ENCODE measurements around the gene SCN2B. TPM values are rescaled to one million over a fixed set of nuclear protein-coding genes. Genes with fewer than 3 reads are reported as not detected.
"Not testable (repeated sequence)": the region's sequence is repeated elsewhere in the genome, so short reads cannot be mapped to it uniquely, and the experiment has no call there.

The SCN2B gene
- total RNA-seq, 1 donor from 2014 or later: 0.39 TPM

GRCh38 chr11:118198370-118198769 lies 21.9 kb upstream of the SCN2B start:
- Mint-ChIP-seq H3K9me3 (ENCODE audit: unreplicated experiment) (no peaks in the 10 kb centered on the region), H3K4me3 (ENCODE audit: unreplicated experiment) (peak overlapping the region; percentile 22), H3K4me1 (ENCODE audit: low read depth, unreplicated experiment) (no peaks in the 10 kb centered on the region), H3K36me3 (ENCODE audit: unreplicated experiment) (no peaks in the 10 kb centered on the region), H3K27ac (ENCODE audit: unreplicated experiment) (no peak overlapping the region), H3K27me3 (ENCODE audit: unreplicated experiment) (no peaks in the 10 kb centered on the region)
- DNase-seq: peak; percentile 87
- peak; percentile 80 for TF ChIP-seq CTCF (IDR thresholded peaks at IDR 0.05; ENCODE audit: partially characterized antibody, unreplicated experiment)

GRCh38 chr11:118194835-118195627 lies 18.6 kb upstream of the SCN2B start:
- H3K9me3 Mint-ChIP-seq (ENCODE audit: unreplicated experiment): peaks cover 4% of the 10 kb centered on the region
- no peak for TF ChIP-seq CTCF (IDR thresholded peaks at IDR 0.05; ENCODE audit: partially characterized antibody, unreplicated experiment)
- peaks cover 14% of the 10 kb centered on the region for H3K36me3 Mint-ChIP-seq (ENCODE audit: unreplicated experiment)
- no peak for DNase-seq
- no peak overlapping the region for H3K4me3 Mint-ChIP-seq (ENCODE audit: unreplicated experiment)
- H3K4me1 Mint-ChIP-seq (ENCODE audit: low read depth, unreplicated experiment): no peaks in the 10 kb centered on the region
- no peak overlapping the region for H3K27ac Mint-ChIP-seq (ENCODE audit: unreplicated experiment)
- peaks cover 3% of the 10 kb centered on the region for H3K27me3 Mint-ChIP-seq (ENCODE audit: unreplicated experiment)

GRCh38 chr11:118193910-118194566 lies 17.6 kb upstream of the SCN2B start:
- Mint-ChIP-seq H3K27me3 (ENCODE audit: unreplicated experiment) (peaks cover 3% of the 10 kb centered on the region), H3K4me3 (ENCODE audit: unreplicated experiment) (no peak overlapping the region), H3K27ac (ENCODE audit: unreplicated experiment) (no peak overlapping the region), H3K36me3 (ENCODE audit: unreplicated experiment) (peaks cover 14% of the 10 kb centered on the region), H3K9me3 (ENCODE audit: unreplicated experiment) (peaks cover 4% of the 10 kb centered on the region), H3K4me1 (ENCODE audit: low read depth, unreplicated experiment) (no peaks in the 10 kb centered on the region)
- TF ChIP-seq CTCF (IDR thresholded peaks at IDR 0.05; ENCODE audit: partially characterized antibody, unreplicated experiment): no peak
- DNase-seq: no peak

GRCh38 chr11:118192817-118193216 lies 16.4 kb upstream of the SCN2B start:
- H3K4me3 Mint-ChIP-seq (ENCODE audit: unreplicated experiment); H3K9me3 Mint-ChIP-seq (ENCODE audit: unreplicated experiment); H3K27ac Mint-ChIP-seq (ENCODE audit: unreplicated experiment); H3K27me3 Mint-ChIP-seq (ENCODE audit: unreplicated experiment); H3K4me1 Mint-ChIP-seq (ENCODE audit: low read depth, unreplicated experiment); DNase-seq: not testable (repeated sequence)
- peaks cover 14% of the 10 kb centered on the region for H3K36me3 Mint-ChIP-seq (ENCODE audit: unreplicated experiment)

- H3K9me3 Mint-ChIP-seq (ENCODE audit: unreplicated experiment): not testable (repeated sequence)
These were observed 14.6 kb upstream of the SCN2B start for GRCh38 chr11:118190942-118191506.

More at GRCh38 chr11:118190942-118191506, 14.6 kb upstream of the SCN2B start:
- not testable (repeated sequence) for H3K4me1 Mint-ChIP-seq (ENCODE audit: low read depth, unreplicated experiment); H3K4me3 Mint-ChIP-seq (ENCODE audit: unreplicated experiment); H3K27me3 Mint-ChIP-seq (ENCODE audit: unreplicated experiment); DNase-seq; H3K27ac Mint-ChIP-seq (ENCODE audit: unreplicated experiment)
- H3K36me3 Mint-ChIP-seq (ENCODE audit: unreplicated experiment): peaks cover 14% of the 10 kb centered on the region

Data from glutamatergic neuron (in vitro differentiated cells).